ENCODE measurements around the gene WDR27.

The WDR27 gene

DNA sequence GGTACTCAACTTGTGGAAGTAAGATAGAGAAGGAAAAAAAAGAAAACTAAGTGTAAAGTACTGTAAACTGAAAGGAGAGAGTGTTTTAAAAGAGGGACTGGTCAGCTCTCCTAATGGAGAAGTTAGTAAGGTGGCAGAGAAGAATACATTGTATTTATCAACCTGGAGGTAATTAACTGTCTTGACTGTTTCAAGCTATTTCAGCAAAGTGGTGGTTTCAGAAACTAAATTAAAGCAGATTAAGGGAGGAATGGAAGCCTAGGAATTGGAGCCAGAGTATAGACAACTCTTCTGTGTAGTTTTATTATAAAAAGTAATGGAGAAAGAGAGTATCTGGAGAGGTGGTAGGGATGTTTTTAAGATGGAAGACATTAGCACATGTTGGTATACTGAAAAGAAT, 25.1 kb upstream of the WDR27 start:
- TF ChIP-seq, protein P1, sequence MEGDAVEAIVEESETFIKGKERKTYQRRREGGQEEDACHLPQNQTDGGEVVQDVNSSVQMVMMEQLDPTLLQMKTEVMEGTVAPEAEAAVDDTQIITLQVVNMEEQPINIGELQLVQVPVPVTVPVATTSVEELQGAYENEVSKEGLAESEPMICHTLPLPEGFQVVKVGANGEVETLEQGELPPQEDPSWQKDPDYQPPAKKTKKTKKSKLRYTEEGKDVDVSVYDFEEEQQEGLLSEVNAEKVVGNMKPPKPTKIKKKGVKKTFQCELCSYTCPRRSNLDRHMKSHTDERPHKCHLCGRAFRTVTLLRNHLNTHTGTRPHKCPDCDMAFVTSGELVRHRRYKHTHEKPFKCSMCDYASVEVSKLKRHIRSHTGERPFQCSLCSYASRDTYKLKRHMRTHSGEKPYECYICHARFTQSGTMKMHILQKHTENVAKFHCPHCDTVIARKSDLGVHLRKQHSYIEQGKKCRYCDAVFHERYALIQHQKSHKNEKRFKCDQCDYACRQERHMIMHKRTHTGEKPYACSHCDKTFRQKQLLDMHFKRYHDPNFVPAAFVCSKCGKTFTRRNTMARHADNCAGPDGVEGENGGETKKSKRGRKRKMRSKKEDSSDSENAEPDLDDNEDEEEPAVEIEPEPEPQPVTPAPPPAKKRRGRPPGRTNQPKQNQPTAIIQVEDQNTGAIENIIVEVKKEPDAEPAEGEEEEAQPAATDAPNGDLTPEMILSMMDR (conservative IDR thresholded peaks at IDR 0.05): no peak

DNA sequence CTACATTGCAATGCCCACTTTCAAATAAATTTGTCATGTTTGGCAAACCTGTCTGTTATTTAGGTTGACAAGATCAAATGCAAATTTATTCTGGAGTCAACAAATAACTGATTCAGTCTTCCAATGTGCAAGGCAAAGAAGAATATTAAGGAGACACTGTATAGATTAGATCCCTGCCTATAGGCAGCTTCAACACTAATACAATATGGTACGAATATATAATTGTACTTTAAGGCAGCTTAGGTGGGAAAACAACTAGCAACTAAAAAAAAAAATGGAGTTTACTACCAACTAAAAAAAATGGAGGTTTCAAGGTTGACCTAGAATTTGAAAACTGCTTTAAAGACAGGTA, 24.2 kb upstream of the WDR27 start:
- H3K27ac ChIP-seq: no peak overlapping the region
- TF ChIP-seq, protein P1 (conservative IDR thresholded peaks at IDR 0.05): no peak

More for the DNA sequence above, 25.1 kb upstream of the WDR27 start:
- H3K27ac ChIP-seq: no peak overlapping the region

DNA sequence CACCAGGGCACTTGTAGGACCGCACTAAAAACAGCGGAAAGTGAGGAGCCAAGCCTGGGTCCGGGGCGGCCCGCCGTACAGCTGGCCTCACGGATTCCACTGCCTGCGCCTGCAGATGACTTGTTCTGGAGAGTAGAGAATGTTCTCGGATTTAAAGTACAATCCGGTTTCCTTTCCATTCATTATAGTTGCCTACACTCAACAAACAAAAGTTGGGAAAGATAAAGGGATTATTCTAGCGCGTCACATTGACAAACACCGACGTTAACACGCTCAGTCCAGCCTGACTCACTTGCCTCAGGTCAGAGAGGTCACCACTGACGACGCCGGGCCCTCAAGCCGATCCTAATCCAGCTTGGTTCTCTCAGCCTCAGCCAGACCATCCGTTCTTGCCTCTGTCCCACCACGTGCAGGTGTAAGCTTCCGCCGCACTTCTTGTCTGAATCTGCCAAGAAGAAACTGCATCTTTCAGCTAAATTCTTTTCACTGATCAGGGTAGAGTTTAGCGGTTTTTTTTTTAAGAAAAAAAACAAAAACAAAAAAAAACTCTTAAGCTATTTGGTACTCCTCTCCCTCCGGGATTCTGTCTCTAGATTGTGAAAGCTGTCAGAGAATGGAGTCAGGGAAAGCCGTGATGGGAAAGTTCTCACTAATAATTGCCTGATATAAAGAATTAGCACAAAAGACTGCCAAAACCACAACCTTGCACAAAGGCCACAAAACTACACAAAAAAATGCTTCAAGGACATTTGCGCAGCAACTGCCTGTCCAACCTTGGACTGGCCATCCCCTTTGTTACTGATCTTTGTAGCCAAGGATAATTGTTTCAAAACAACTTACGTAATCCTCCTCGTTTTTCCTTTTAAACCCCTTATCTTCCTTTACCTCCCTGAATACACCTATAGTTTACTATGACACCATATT, 23.6 kb upstream of the WDR27 start:
- TF ChIP-seq, protein P1 (conservative IDR thresholded peaks at IDR 0.05): no peak
- peak overlapping the region; percentile 95 for H3K27ac ChIP-seq

DNA sequence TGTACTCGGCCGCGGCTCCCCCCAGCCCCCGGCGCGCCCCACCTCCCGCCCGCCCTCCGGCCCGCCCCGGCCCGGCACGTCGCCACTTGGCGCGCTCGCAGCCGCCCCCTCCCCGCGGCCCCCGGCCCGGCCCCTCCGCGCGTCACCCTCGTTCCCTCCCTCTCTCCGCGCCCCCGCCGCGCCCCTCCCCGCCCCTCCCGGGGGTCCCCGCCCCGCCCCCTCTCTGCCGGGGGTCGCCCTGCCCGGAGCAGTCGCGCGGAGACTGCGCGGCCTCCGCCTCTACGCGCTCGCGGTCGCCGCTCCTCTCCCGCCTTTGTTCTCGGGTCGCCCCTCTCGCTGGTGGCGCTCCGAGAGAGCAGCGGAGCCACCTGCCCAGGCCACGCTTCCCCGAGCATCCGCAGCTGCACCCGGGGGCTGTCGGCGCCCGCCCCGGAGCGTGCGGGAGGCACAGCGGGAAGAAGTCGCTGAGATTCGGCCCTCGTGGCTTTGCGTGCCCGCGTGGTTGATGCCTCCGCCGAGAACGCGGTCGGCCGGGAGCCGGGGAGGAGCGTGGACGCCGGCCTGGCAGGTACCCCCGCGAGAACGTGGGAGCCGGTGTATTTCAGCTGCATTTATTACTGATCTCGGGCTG, 22.8 kb upstream of the WDR27 start, which contains the start of gene PHF10:
Gene PHF10, minus strand, starts transcription at position 7 of the 631 bp plus-strand sequence. CDS start 569 bp downstream, outside the sequence.
- H3K27ac ChIP-seq: peak within 1 kb of the TSS; percentile 95
- TF ChIP-seq, protein P1 (conservative IDR thresholded peaks at IDR 0.05): no peak

DNA sequence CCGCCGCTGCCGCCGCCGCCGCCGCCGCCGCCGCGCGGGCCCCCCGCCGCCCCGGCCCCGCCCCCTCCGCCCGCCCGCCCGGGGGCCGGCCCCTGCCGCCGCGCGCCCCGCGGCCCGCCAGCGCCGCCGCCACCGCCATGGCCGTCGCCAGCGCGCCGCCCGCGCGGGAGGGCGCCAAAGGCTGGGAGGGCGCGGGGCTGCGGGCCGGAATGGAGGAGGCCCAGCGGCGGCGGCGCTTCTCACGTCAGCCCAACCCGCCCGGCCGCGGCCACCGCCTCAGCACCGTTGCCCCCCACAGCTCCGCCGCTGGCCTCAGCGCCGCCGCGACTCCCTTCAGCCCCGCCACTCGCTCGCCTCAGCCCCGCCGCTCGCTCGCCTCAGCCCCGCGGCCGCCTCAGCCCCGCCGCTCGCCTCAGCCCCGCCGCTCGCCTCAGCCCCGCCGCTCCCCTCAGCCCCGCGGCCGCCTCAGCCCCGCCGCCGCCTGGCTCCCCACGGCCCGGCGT, 22.2 kb upstream of the WDR27 start:
- H3K27ac ChIP-seq: peak overlapping the region; percentile 95

DNA sequence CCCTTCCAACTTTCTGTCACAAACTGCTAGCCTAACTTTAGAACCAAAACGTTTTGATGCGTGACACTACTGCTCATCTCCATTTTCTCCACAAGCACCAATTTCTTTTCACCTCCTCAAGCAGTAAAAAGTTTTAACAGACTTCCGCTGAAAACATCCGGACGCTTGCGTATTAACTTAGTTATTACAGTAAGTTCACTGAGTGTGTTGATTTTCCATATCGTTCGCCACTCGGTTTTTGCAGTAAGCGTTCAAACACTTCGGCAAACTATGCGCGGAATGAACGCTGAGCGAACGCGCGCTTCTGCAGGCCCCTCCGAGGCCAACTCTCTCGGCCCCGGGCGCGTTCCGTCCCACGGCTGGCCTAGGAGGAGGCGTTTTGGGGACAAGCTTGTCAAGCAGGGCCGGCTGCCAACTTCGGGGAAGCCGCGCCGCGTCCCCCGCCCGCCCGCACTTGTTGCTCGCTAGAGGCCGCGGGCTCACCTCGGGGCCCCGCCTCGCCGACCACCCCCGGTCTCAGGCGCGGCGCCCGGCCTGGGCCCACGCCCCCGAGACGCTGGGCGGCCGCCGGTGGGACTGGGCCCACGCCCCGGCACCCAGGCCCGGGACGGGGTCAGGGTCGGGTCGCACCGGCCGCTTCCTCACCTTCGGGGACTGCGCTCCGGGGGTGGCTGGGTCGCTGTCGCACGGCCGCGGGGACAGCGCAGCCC, 21.5 kb upstream of the WDR27 start:
- TF ChIP-seq, protein P1 (conservative IDR thresholded peaks at IDR 0.05): no peak
- H3K27ac ChIP-seq: peak overlapping the region; percentile 95

More for the DNA sequence above, 22.2 kb upstream of the WDR27 start:
- TF ChIP-seq, protein P1 (conservative IDR thresholded peaks at IDR 0.05): no peak
